HG03060 (cell line): ENCODE results near the gene XRCC3.

Experiments used
- ATAC-seq: cut with Tn5 transposase; IDR thresholded peaks from one replicate; pipeline ENCODE4 v1.9.1; 2021; ENCODE audit warnings: low read depth, moderate number of reproducible peaks; ENCODE audit not compliant: unreplicated experiment

XRCC3 gene

GRCh38 chr14:103708750-103709187 lies 6.5 kb downstream of the XRCC3 start:
- ATAC-seq, result no peak

- no peak for ATAC-seq
Observed at GRCh38 chr14:103707329-103708263, 7.7 kb downstream of the XRCC3 start.

- no peak for ATAC-seq
Observed at GRCh38 chr14:103706551-103707328, 8.5 kb downstream of the XRCC3 start.

GRCh38 chr14:103705504-103706284 lies 9.6 kb downstream of the XRCC3 start:
- no peak for ATAC-seq

- no peak for ATAC-seq
Observed at GRCh38 chr14:103705118-103705503, 10.1 kb downstream of the XRCC3 start.

- no peak for ATAC-seq
Observed at GRCh38 chr14:103704708-103705107, 10.5 kb downstream of the XRCC3 start.

- ATAC-seq, result no peak
Observed at GRCh38 chr14:103703433-103704385, 11.5 kb downstream of the XRCC3 start.

- no peak for ATAC-seq
Observed at GRCh38 chr14:103702497-103703432, 12.5 kb downstream of the XRCC3 start.

- no peak for ATAC-seq
Observed at GRCh38 chr14:103702095-103702494, 13.2 kb downstream of the XRCC3 start.

GRCh38 chr14:103700753-103701490 lies 14.3 kb downstream of the XRCC3 start:
- ATAC-seq, result no peak

GRCh38 chr14:103699901-103700752 lies 15.1 kb downstream of the XRCC3 start:
- ATAC-seq, result no peak

GRCh38 chr14:103699261-103699661 lies 16.0 kb downstream of the XRCC3 start:
- ATAC-seq, result no peak

GRCh38 chr14:103698380-103699260 lies 16.6 kb downstream of the XRCC3 start:
- no peak for ATAC-seq

- no peak for ATAC-seq
Observed at GRCh38 chr14:103697603-103698379, 17.5 kb downstream of the XRCC3 start.

- ATAC-seq, result no peak
Observed at GRCh38 chr14:103697206-103697602, 18.0 kb downstream of the XRCC3 start.
